HepG2 (cell line): ENCODE data around the gene HLF. TPM values are rescaled to one million over a fixed set of nuclear protein-coding genes. Genes with fewer than 3 reads are reported as not detected.

ENCODE experiments used
- AHR ChIP-seq: IDR thresholded peaks from 2 replicates; pipeline ENCODE4 v1.6.1; 2018; ENCODE audit warnings: missing genetic modification reagents, missing compliant biosample characterization
- CHD2 ChIP-seq: IDR thresholded peaks from 2 replicates; pipeline ENCODE4 v1.6.1; 2011; ENCODE audit warnings: low read depth, low read length, improper control_type of control experiment
- EZH2 ChIP-seq: conservative IDR thresholded peaks from 2 replicates; pipeline ENCODE4 v1.6.1; 2012; ENCODE audit warnings: mild to moderate bottlenecking, low read depth, low read length, moderate library complexity
- HMG20B ChIP-seq: conservative IDR thresholded peaks from 2 replicates; pipeline ENCODE4 v1.6.1; 2016; ENCODE audit warnings: missing genetic modification reagents, missing compliant biosample characterization
- HNRNPUL1 ChIP-seq: fragments of 200-400 bp; formaldehyde crosslinking; IDR thresholded peaks from 2 replicates; pipeline ENCODE4 v1.6.1; 2017; ENCODE audit warnings: low read depth, mild to moderate bottlenecking, low read length, moderate library complexity
- MIER2 ChIP-seq: IDR thresholded peaks from 2 replicates; pipeline ENCODE4 v1.6.1; 2016; ENCODE audit warnings: missing biosample characterization, missing genetic modification reagents
- MYC ChIP-seq: sonication (generic); formaldehyde crosslinking; IDR thresholded peaks from 2 replicates; pipeline ENCODE4 v1.9.0; 2021; ENCODE audit warnings: missing genetic modification reagents, borderline replicate concordance
- NR1H2 ChIP-seq: sonication (generic); formaldehyde crosslinking; IDR thresholded peaks from 2 replicates; pipeline ENCODE4 v1.8.1; 2022; ENCODE audit warnings: low read depth, missing genetic modification reagents, borderline replicate concordance
- SNRNP70 ChIP-seq: fragments of 200-400 bp; formaldehyde crosslinking; IDR thresholded peaks from 2 replicates; pipeline ENCODE4 v1.6.1; 2017; ENCODE audit warnings: mild to moderate bottlenecking, low read depth, low read length, moderate library complexity
- TEAD3 ChIP-seq: optimal IDR thresholded peaks from 2 replicates; pipeline ENCODE3; 2016; ENCODE audit warnings: borderline replicate concordance
- WIZ ChIP-seq: sonication (generic); formaldehyde crosslinking; IDR thresholded peaks from 2 replicates; pipeline ENCODE4 v1.5.1; 2020; ENCODE audit warnings: mild to moderate bottlenecking, missing genetic modification reagents
- ZFP1 ChIP-seq: IDR thresholded peaks from 2 replicates; pipeline ENCODE4 v1.6.1; 2016
- ZFP37 ChIP-seq: sonication (generic); formaldehyde crosslinking; IDR thresholded peaks from 2 replicates; pipeline ENCODE4 v1.4.0; 2020; ENCODE audit warnings: missing genetic modification reagents, borderline replicate concordance
- ZNF160 ChIP-seq: sonication (generic); formaldehyde crosslinking; IDR thresholded peaks from 2 replicates; pipeline ENCODE4 v1.8.0; 2022; ENCODE audit warnings: mild to moderate bottlenecking, inconsistent platforms, missing genetic modification reagents
- ZNF30 ChIP-seq: sonication (generic); formaldehyde crosslinking; IDR thresholded peaks from 2 replicates; pipeline ENCODE4 v1.5.0; 2020; ENCODE audit warnings: mild to moderate bottlenecking, missing genetic modification reagents
- ZNF547 ChIP-seq: sonication (generic); formaldehyde crosslinking; IDR thresholded peaks from 2 replicates; pipeline ENCODE4 v1.5.1; 2020; ENCODE audit warnings: mild to moderate bottlenecking, missing genetic modification reagents
- ZNF570 ChIP-seq: sonication (generic); formaldehyde crosslinking; IDR thresholded peaks from 2 replicates; pipeline ENCODE4 v1.4.0; 2020; ENCODE audit warnings: mild to moderate bottlenecking, missing genetic modification reagents, borderline replicate concordance
- ZNF644 ChIP-seq: IDR thresholded peaks from 2 replicates; pipeline ENCODE4 v1.6.1; 2016; ENCODE audit warnings: low read depth
- ZZZ3 ChIP-seq: sonication (generic); formaldehyde crosslinking; IDR thresholded peaks from 2 replicates; pipeline ENCODE4 v1.4.0; 2020; ENCODE audit warnings: missing genetic modification reagents, mild to moderate bottlenecking, borderline replicate concordance
- polyA plus RNA-seq, 8 experiments: library from polyadenylated mRNA; depleted of rRNA in 3 of 8; stranded (reverse) in 7 of 8; unstranded in 1 of 8; fragments of >200 nt; fragmentation: Illumina TruSeq in 4 of 8; extraction: Trizol in 4 of 8; gene quantifications; 2 replicates each; pipeline versions ENCODE4 v1.2.1 to v1.2.3, GENCODE V29; 2011 to 2016; ENCODE audit warnings: low read depth in 4 of 8, missing spikeins in 1 of 8, mixed read lengths in 1 of 8; ENCODE audit not compliant: insufficient read depth in 1 of 8
- total RNA-seq, 5 experiments: library from RNA; depleted of rRNA; stranded (reverse); fragments of >200 nt; fragmentation: Illumina TruSeq; extraction: Trizol; gene quantifications; 2 replicates each; pipeline ENCODE4 v1.2.3, GENCODE V29; 2016; ENCODE audit warnings: low read depth in 1 of 5
- TF ChIP-seq, protein P1 (sequence below): sonication (generic); formaldehyde crosslinking; IDR thresholded peaks from 2 replicates; pipeline ENCODE4 v1.8.1; 2022; ENCODE audit warnings: mild to moderate bottlenecking, missing genetic modification reagents
- TF ChIP-seq, protein P2 (sequence below): sonication (generic); formaldehyde crosslinking; IDR thresholded peaks from 2 replicates; pipeline ENCODE4 v1.4.0; 2020; ENCODE audit warnings: mild to moderate bottlenecking, missing genetic modification reagents
- TF ChIP-seq, protein P3 (sequence below): sonication (generic); formaldehyde crosslinking; IDR thresholded peaks from 2 replicates; pipeline ENCODE4 v1.5.0; 2020; ENCODE audit warnings: missing genetic modification reagents

The HLF gene
- total and polyA plus RNA-seq, 2 of the 13 experiments (the other 11 are each of a cell fraction or from before 2014, with no cell fraction given): 202 to 346 TPM

DNA sequence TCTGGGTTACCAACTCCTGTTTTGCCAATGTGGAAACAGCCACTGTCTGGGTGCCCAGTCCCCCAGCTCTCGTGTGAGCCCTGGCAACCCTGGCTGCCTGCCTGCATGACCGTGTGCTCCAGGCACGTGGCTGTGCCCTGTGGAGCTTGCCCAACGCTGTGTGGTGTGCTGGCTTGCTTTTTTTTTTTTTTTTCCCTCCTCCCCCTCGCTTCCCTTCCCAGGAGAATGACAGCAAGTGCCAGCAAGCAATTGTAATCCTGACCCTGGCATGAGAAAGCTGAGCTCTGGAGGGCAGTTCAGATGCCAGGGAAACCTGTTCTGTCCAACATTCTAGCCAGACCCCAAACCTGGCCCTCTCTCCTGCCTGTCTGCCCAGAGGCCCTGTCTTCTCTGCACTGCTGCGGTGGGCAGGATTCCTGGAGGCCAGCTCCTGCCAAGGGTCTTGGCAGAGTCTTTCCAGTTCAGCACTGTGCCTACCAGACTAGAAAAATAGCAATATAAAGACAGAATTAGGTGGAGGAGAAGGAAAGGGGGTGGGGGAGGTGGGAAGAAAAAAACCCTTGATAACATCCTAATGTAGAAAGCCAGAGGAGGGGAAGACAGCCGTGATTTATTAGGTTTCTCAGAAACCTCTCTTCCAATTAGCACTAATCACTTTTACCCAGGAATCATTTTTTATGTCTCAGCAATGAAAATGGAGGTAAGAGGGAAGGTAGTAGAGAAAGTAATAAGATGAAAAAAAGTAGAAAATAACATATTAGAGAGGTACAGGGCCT lies 9.0 kb downstream of the HLF start (continued):
- TF ChIP-seq, protein P1, sequence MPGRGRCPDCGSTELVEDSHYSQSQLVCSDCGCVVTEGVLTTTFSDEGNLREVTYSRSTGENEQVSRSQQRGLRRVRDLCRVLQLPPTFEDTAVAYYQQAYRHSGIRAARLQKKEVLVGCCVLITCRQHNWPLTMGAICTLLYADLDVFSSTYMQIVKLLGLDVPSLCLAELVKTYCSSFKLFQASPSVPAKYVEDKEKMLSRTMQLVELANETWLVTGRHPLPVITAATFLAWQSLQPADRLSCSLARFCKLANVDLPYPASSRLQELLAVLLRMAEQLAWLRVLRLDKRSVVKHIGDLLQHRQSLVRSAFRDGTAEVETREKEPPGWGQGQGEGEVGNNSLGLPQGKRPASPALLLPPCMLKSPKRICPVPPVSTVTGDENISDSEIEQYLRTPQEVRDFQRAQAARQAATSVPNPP (CRISPR knock-in tag): no peak
- no peak for TF ChIP-seq MIER2 (CRISPR knock-in tag)
- no peak for TF ChIP-seq ZNF644 (CRISPR knock-in tag)
- no peak for TF ChIP-seq ZZZ3
- no peak for TF ChIP-seq ZNF30 (CRISPR knock-in tag)
- TF ChIP-seq AHR (CRISPR knock-in tag): no peak; the same call in 1 of the 2 replicates
- no peak for TF ChIP-seq SNRNP70
- no peak for TF ChIP-seq WIZ (CRISPR knock-in tag)
- TF ChIP-seq ZFP37 (CRISPR knock-in tag): no peak
- TF ChIP-seq, protein P2, sequence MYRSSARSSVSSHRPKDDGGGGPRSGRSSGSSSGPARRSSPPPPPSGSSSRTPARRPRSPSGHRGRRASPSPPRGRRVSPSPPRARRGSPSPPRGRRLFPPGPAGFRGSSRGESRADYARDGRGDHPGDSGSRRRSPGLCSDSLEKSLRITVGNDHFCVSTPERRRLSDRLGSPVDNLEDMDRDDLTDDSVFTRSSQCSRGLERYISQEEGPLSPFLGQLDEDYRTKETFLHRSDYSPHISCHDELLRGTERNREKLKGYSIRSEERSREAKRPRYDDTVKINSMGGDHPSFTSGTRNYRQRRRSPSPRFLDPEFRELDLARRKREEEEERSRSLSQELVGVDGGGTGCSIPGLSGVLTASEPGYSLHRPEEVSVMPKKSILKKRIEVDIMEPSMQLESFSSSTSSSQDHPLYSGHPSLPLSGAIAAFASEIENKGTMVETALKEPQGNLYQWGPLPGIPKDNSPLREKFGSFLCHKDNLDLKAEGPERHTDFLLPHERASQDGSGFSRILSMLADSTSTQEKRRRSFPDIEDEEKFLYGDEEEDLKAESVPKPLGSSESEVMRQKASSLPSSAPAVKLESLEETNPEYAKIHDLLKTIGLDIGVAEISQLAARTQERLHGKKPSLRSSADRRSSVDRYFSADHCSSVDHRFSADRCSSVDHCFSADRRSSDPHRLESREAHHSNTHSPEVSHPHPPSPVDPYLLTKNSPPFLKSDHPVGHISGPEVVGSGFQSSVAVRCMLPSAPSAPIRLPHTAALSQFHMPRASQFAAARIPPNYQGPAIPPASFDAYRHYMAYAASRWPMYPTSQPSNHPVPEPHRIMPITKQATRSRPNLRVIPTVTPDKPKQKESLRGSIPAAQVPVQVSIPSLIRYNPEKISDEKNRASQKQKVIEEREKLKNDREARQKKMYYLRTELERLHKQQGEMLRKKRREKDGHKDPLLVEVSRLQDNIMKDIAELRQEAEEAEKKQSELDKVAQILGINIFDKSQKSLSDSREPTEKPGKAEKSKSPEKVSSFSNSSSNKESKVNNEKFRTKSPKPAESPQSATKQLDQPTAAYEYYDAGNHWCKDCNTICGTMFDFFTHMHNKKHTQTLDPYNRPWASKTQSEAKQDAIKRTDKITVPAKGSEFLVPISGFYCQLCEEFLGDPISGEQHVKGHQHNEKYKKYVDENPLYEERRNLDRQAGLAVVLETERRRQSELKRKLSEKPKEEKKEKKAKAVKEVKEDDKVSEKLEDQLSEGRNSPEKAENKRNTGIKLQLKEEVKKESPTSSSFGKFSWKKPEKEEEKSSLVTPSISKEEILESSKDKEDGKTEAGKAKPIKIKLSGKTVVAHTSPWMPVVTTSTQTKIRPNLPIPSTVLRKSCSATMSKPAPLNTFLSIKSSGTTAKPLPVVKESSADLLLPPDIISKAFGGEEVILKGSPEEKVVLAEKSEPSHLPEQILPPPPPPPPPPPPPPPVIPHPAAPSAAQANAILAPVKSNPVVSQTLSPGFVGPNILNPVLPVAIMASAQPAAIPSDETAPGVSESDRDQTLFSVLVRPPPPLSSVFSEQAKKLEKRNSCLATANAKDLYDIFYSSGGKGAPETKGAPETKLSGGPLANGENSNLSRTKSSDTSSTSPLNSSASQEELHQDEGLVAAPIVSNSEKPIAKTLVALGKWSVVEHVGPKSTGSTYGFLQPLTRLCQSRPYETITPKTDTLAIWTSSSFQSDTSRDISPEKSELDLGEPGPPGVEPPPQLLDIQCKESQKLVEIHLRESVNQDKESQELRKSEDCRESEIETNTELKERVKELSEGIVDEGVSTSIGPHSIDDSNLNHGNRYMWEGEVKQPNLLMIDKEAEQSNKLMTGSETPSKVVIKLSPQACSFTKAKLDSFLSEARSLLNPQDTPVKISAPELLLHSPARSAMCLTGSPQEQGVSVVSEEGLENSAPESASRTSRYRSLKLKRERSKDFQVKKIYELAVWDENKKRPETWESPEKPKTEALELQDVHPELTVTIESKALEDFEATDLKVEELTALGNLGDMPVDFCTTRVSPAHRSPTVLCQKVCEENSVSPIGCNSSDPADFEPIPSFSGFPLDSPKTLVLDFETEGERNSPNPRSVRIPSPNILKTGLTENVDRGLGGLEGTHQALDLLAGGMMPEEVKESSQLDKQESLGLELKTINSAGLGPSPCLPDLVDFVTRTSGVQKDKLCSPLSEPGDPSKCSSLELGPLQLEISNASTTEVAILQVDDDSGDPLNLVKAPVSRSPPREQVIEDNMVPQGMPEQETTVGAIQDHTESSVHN (CRISPR knock-in tag): peak; percentile 69; the same call in 1 of the 2 replicates
- no peak for TF ChIP-seq ZNF547
- peak; percentile 35 for TF ChIP-seq TEAD3
- no peak for TF ChIP-seq HMG20B (CRISPR knock-in tag)
- no peak for TF ChIP-seq ZFP1 (CRISPR knock-in tag)
- TF ChIP-seq NR1H2: no peak
- TF ChIP-seq CHD2: no peak
- TF ChIP-seq ZNF160 (CRISPR knock-in tag): 0 out of 2 replicates have a peak, but pooled peaks have one; percentile 43
- TF ChIP-seq ZNF570 (CRISPR knock-in tag): 0 out of 2 replicates have a peak, but pooled peaks have one; percentile 32
- TF ChIP-seq, protein P3, sequence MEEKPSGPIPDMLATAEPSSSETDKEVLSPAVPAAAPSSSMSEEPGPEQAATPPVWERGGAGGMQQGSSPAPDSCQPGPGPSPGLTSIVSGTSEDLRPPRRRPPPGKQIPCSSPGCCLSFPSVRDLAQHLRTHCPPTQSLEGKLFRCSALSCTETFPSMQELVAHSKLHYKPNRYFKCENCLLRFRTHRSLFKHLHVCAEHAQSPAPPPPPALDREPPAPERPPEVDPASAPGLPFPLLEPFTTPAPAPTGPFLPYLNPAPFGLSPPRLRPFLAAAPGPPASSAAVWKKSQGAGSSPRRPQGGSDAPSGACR (CRISPR knock-in tag): peak; percentile 39; the same call in 1 of the 2 replicates
- peak; percentile 88 for TF ChIP-seq MYC (CRISPR knock-in tag)
- TF ChIP-seq EZH2: no peak
- no peak for TF ChIP-seq HNRNPUL1
